SIG-M5 treated with dmso at 0.1 percent for 504 hours (cell line): ENCODE measurements around the gene CAPNS1.
A peak's percentile ranks its signal among the peaks of the same experiment; 100 is the strongest.
"Not testable (repeated sequence)": the region's sequence is repeated elsewhere in the genome, so short reads cannot be mapped to it uniquely, and the experiment has no call there.

ENCODE experiments used
- DNase-seq: peaks from one replicate; lab custom pipeline; 2025; ENCODE audit not compliant: unreplicated experiment; lab: John Stamatoyannopoulos, UW

The CAPNS1 gene

GRCh38 chr19:36113894-36114720 is 25.8 kb upstream of the CAPNS1 start:
- DNase-seq: no peak

- peak; percentile 99 for DNase-seq
Observed at GRCh38 chr19:36114721-36115452, 25.0 kb upstream of the CAPNS1 start, which contains the start of gene POLR2I. Gene POLR2I, minus strand, starts transcription at chr19:36114875. Its CDS starts 19 bp downstream, at chr19:36114856.

GRCh38 chr19:36115453-36116343 is 24.2 kb upstream of the CAPNS1 start, which contains the start of gene TBCB:
Gene TBCB, plus strand, starts transcription at chr19:36115468. Its CDS starts 93 bp downstream, at chr19:36115561.
- peak; percentile 67 for DNase-seq

- no peak for DNase-seq
Observed at GRCh38 chr19:36116344-36116637, 23.6 kb upstream of the CAPNS1 start.

- DNase-seq: no peak
Observed at GRCh38 chr19:36120092-36120983, 19.5 kb upstream of the CAPNS1 start.

- no peak for DNase-seq
Observed at GRCh38 chr19:36120984-36121358, 18.9 kb upstream of the CAPNS1 start.

GRCh38 chr19:36121486-36122124 is 18.3 kb upstream of the CAPNS1 start:
- no peak for DNase-seq

- no peak for DNase-seq
Observed at GRCh38 chr19:36125557-36125956, 14.3 kb upstream of the CAPNS1 start.

GRCh38 chr19:36128392-36128736 is 11.5 kb upstream of the CAPNS1 start:
- DNase-seq: peak; percentile 76

- not testable (repeated sequence) for DNase-seq
Observed at GRCh38 chr19:36131221-36131620, 8.6 kb upstream of the CAPNS1 start.

GRCh38 chr19:36134867-36135266 is 5.0 kb upstream of the CAPNS1 start:
- DNase-seq: not testable (repeated sequence)

GRCh38 chr19:36136964-36137686 is 2.7 kb upstream of the CAPNS1 start:
- peak; percentile 64 for DNase-seq

GRCh38 chr19:36139120-36139472 is 770 bp upstream of the CAPNS1 start:
- DNase-seq: no peak

- DNase-seq: peak; percentile 62
Observed at GRCh38 chr19:36140304-36141038, 605 bp downstream of the CAPNS1 start.

GRCh38 chr19:36141039-36141927 is 1.4 kb downstream of the CAPNS1 start:
- DNase-seq: peak; percentile 68

- no peak for DNase-seq
Observed at GRCh38 chr19:36142046-36142445, 2.2 kb downstream of the CAPNS1 start.

GRCh38 chr19:36142496-36142895 is 2.6 kb downstream of the CAPNS1 start:
- no peak for DNase-seq

- DNase-seq: no peak
Observed at GRCh38 chr19:36144624-36145023, 4.8 kb downstream of the CAPNS1 start.
